HG02623 (cell line): Measurements from ENCODE around the gene PSMA7.

Experiments used
- ATAC-seq: cut with Tn5 transposase; IDR thresholded peaks from one replicate; pipeline ENCODE4 v1.9.1; 2021; ENCODE audit warnings: moderate library complexity; ENCODE audit not compliant: unreplicated experiment

PSMA7 gene

GRCh38 chr20:62097881-62098407 lies 45.2 kb downstream of the PSMA7 start:
- no peak for ATAC-seq

- ATAC-seq: no peak
These were observed 46.5 kb downstream of the PSMA7 start for GRCh38 chr20:62096421-62097380.

DNA sequence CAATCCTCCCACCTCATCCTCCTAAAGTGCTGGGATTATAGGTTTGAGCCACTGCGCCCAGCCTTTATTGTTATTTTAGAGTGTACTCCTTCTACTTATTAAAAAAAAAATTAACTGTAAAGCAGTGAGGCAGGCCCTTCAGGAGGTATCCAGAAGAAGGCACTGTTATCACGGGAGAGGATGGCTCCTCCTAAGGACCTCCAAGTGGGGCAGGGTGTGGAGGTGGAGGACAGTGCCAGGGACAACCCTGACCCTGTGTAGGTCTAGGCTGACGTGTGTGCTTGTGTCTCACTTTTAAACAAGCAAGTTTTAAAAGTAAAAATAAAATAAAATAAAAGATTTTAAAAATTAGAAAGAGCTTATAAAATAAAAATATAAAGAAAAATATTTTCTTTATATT lies 53.8 kb downstream of the PSMA7 start:
- no peak for ATAC-seq

DNA sequence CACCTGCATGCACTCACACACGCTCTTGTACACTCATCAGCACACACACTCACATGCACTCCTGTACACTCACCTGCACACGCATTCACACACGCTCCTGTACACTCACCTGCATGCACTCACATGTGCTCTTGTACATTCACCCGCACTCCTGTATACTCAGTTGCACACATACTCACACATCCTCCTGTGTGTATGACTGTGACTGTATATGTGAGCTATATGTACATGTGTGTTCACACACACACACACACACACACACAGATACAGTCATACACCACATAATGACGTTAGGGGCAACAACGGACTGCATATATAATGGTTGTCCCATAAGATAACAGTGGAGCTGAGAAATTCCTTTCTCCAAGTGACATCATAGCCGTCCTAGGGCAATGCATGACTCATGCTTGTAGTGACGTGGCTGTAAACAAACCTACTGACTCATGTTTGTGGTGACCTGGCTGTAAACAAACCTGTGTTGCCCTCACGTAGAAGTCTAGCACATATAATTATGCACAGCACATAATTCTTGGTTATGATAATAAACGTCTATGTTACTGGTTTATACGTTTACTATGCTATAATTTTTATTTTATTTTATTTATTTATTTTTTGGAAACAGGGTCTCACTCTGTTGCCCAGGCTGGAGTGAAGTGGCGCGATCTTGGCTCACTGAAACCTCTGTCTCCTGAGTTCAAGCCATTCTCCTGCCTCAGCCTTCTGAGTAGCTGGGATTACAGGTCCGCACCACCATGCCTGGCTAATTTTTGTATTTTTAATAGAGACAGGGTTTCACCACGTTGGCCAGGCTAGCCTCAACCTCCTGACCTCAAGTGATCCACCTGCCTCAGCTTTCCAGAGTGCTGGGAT lies 54.7 kb downstream of the PSMA7 start:
- ATAC-seq: no peak

DNA sequence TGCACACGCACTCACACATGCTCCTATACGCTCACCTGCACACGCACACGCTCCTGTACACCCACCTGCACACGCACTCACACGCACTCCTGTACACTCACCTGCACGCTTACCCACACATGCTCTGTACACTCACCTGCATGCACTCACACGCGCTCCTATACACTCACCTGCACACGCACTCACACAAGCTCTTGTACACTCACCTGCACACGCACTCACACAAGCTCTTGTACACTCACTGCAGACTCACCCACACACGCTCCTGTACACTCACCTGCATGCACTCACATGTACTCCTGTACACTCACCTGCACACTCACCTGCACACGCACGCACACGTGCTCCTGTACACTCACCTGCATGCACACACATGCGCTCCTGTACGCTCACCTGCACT lies 55.6 kb downstream of the PSMA7 start:
- no peak for ATAC-seq

- no peak for ATAC-seq
These were observed 56.0 kb downstream of the PSMA7 start for GRCh38 chr20:62087227-62087626.
